Neural cell (in vitro differentiated cells): ENCODE results near the gene FARP1. TPM values are rescaled to one million over a fixed set of nuclear protein-coding genes. Genes with fewer than 3 reads are reported as not detected.

Experiments used
- H2AFZ ChIP-seq: fragments of 200-600, 300-800 bp; sonication (generic), shearing (Covaris generic); 2 replicates; pipeline ENCODE4 v1.6.0; 2014; ENCODE audit warnings: low read depth, mild to moderate bottlenecking, antibody characterized with exemption, low read length, moderate library complexity
- H3F3A ChIP-seq: fragments of 200-600 bp; shearing (Covaris generic); 2 replicates; pipeline ENCODE4 v1.6.1; 2016; ENCODE audit warnings: mild to moderate bottlenecking, moderate library complexity, mixed read lengths, antibody characterized with exemption, low read length; ENCODE audit not compliant: insufficient read depth, poor library complexity, severe bottlenecking
- H3K27ac ChIP-seq: fragments of 200-600, 300-800 bp; sonication (generic), shearing (Covaris generic); 2 replicates; pipeline ENCODE4 v1.5.1; 2014; ENCODE audit warnings: mild to moderate bottlenecking, low read length, moderate library complexity
- H3K27me3 ChIP-seq: fragments of 300-800, 200-600 bp; sonication (generic), shearing (Covaris generic); 2 replicates; pipeline ENCODE4 v1.6.0; 2014; ENCODE audit warnings: mild to moderate bottlenecking, low read depth, low read length, moderate library complexity; ENCODE audit not compliant: insufficient read depth
- H3K36me3 ChIP-seq: fragments of 300-800, 200-600 bp; sonication (generic), shearing (Covaris generic); 2 replicates; pipeline ENCODE4 v1.5.1; 2014; ENCODE audit warnings: mild to moderate bottlenecking, antibody characterized with exemption, low read length, moderate library complexity; ENCODE audit not compliant: insufficient read depth
- H3K4me2 ChIP-seq: fragments of 300-800, 200-600 bp; sonication (generic), shearing (Covaris generic); 2 replicates; pipeline ENCODE4 v1.6.0; 2014; ENCODE audit warnings: mild to moderate bottlenecking, low read length
- H3K4me3 ChIP-seq: fragments of 300-800, 200-600 bp; sonication (generic), shearing (Covaris generic); 2 replicates; pipeline ENCODE4 v1.5.1; 2014; ENCODE audit warnings: mild to moderate bottlenecking, low read length, moderate library complexity
- H3K79me2 ChIP-seq: fragments of 200-600 bp; shearing (Covaris generic); replicated peaks from 2 replicates; pipeline ENCODE4 v1.6.0; 2014; ENCODE audit warnings: mild to moderate bottlenecking, low read length, moderate library complexity; ENCODE audit not compliant: insufficient read depth
- H3K9ac ChIP-seq: fragments of 300-800, 200-600 bp; sonication (generic), shearing (Covaris generic); 2 replicates; pipeline ENCODE4 v1.6.1; 2016; ENCODE audit warnings: mild to moderate bottlenecking, low read length, mixed read lengths
- H3K9me2 ChIP-seq: fragments of 200-600 bp; shearing (Covaris generic); 2 replicates; pipeline ENCODE4 v1.6.1; 2016; ENCODE audit warnings: mild to moderate bottlenecking, low read length, mixed read lengths; ENCODE audit not compliant: insufficient read depth
- H3K9me3 ChIP-seq: fragments of 200-600, 300-800 bp; sonication (generic), shearing (Covaris generic); 2 replicates; pipeline ENCODE4 v1.6.1; 2016; ENCODE audit warnings: mild to moderate bottlenecking, mixed run types, low read length, moderate library complexity, mixed read lengths
- H4K20me1 ChIP-seq: fragments of 200-600 bp; shearing (Covaris generic); 2 replicates; pipeline ENCODE4 v1.6.1; 2016; ENCODE audit warnings: mild to moderate bottlenecking, mixed run types; ENCODE audit not compliant: insufficient read depth
- EP300 ChIP-seq: fragments of 450-650 bp; conservative IDR thresholded peaks from 2 replicates; pipeline ENCODE4 v1.6.1; 2014; ENCODE audit warnings: antibody characterized with exemption, mild to moderate bottlenecking, moderate library complexity; ENCODE audit not compliant: poor library complexity, severe bottlenecking
- EZH2 ChIP-seq: fragments of 200-600, 300-800 bp; shearing (Covaris generic), sonication (generic); IDR thresholded peaks from 2 replicates; pipeline ENCODE4 v1.6.1; 2014; ENCODE audit warnings: antibody characterized with exemption, low read length, borderline replicate concordance, mild to moderate bottlenecking; ENCODE audit not compliant: insufficient read depth, poor library complexity, severe bottlenecking
- MXI1 ChIP-seq: fragments of 450-650 bp; conservative IDR thresholded peaks from 2 replicates; pipeline ENCODE4 v1.6.1; 2014; ENCODE audit warnings: antibody characterized with exemption, mild to moderate bottlenecking; ENCODE audit not compliant: poor library complexity, severe bottlenecking
- POLR2AphosphoS5 ChIP-seq: IDR thresholded peaks from 2 replicates; pipeline ENCODE4 v1.6.1; 2012
- RAD21 ChIP-seq: fragments of 450-650 bp; conservative IDR thresholded peaks from 2 replicates; pipeline ENCODE4 v1.6.1; 2014; ENCODE audit warnings: antibody characterized with exemption, mild to moderate bottlenecking, moderate library complexity
- SMC3 ChIP-seq: fragments of 450-650 bp; conservative IDR thresholded peaks from 2 replicates; pipeline ENCODE4 v1.6.1; 2014; ENCODE audit warnings: antibody characterized with exemption, mild to moderate bottlenecking, moderate library complexity; ENCODE audit not compliant: poor library complexity
- TAF1 ChIP-seq: IDR thresholded peaks from 2 replicates; pipeline ENCODE4 v1.6.1; 2012; ENCODE audit warnings: low read depth
- polyA plus RNA-seq: library from polyadenylated mRNA; depleted of rRNA; stranded (reverse); fragments of >200 nt; gene quantifications from 2 replicates; pipeline ENCODE4 v1.2.3, GENCODE V29; 2014
- TF ChIP-seq, protein P1 (sequence below): fragments of 450-650 bp; IDR thresholded peaks from 2 replicates; pipeline ENCODE4 v1.5.1; 2014; ENCODE audit warnings: antibody characterized with exemption, mild to moderate bottlenecking, moderate library complexity; ENCODE audit not compliant: poor library complexity, severe bottlenecking
- TF ChIP-seq, protein P2 (sequence below): IDR thresholded peaks from 2 replicates; pipeline ENCODE4 v1.6.1; 2012; ENCODE audit warnings: borderline replicate concordance

The FARP1 gene
- polyA plus RNA-seq, 1 donor from 2014 or later = 19.7 TPM

DNA sequence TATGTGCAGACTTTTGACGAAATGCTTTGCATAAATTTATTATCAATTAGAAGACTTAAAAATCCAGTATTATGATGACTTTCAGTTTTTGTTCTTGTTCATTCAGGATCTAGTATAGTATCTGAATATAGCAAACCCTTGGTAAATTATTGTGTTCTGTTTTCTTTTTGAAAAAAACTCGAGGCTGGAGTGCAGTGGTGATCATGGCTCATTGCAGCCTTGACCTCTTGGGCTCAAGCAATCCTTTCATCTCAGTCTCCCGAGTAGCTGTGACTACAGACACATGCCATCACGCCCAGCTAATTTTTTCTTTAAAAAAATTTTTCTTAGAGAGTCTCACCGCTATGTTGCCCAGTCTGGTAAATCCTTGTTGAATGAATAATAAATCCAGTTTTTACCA, 4.6 kb downstream of the FARP1 start:
- Histone ChIP-seq H2AFZ (no peak overlapping the region), H3F3A (peaks cover 7% of the 10 kb centered on the region), H3K9ac (no peak overlapping the region), H3K27me3 (no peaks in the 10 kb centered on the region), H4K20me1 (no peaks in the 10 kb centered on the region), H3K4me2 (no peak overlapping the region), H3K27ac (no peak overlapping the region), H3K9me2 (no peaks in the 10 kb centered on the region), H3K9me3 (no peaks in the 10 kb centered on the region), H3K79me2 (peaks cover 80% of the 10 kb centered on the region), H3K36me3 (no peaks in the 10 kb centered on the region), H3K4me3 (no peak overlapping the region)
- TF ChIP-seq POLR2AphosphoS5 (no peak), RAD21 (no peak)
- TF ChIP-seq, protein P1, sequence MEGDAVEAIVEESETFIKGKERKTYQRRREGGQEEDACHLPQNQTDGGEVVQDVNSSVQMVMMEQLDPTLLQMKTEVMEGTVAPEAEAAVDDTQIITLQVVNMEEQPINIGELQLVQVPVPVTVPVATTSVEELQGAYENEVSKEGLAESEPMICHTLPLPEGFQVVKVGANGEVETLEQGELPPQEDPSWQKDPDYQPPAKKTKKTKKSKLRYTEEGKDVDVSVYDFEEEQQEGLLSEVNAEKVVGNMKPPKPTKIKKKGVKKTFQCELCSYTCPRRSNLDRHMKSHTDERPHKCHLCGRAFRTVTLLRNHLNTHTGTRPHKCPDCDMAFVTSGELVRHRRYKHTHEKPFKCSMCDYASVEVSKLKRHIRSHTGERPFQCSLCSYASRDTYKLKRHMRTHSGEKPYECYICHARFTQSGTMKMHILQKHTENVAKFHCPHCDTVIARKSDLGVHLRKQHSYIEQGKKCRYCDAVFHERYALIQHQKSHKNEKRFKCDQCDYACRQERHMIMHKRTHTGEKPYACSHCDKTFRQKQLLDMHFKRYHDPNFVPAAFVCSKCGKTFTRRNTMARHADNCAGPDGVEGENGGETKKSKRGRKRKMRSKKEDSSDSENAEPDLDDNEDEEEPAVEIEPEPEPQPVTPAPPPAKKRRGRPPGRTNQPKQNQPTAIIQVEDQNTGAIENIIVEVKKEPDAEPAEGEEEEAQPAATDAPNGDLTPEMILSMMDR = no peak

DNA sequence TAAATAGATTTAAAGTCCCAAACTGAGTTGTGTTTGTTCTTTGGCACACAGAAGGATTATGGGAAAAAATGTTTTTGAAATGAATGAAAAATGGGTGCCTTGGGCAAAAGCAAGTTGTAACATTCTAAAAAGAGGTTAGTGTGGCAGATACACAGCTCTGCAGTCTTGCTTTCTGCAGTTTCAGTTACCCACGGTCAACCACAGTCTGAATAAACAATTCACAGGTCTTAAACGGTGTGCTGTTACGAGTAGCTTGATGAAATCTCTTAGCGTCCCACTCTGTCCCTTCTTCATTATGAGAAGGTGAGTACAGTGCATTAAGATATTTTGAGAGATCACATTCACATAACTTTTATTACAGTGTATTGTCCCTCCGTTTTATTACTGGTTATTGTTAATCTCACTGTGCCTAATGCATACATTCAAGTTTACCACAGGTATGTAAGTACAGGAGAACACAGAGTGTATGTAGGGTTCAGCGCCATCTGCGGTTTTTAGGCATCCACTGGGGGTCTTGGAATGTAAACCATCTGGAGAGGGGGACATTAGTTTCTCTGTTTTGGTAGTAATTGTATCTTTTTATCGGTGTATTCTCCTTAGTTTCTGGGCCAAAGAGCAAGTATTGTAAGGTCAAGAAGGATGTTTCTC, 8.1 kb downstream of the FARP1 start:
- Histone ChIP-seq H3K4me2 (no peak overlapping the region), H3K9ac (no peak overlapping the region), H3F3A (no peaks in the 10 kb centered on the region), H3K36me3 (no peaks in the 10 kb centered on the region), H3K27ac (no peak overlapping the region), H3K9me3 (no peaks in the 10 kb centered on the region), H3K4me3 (no peak overlapping the region), H4K20me1 (no peaks in the 10 kb centered on the region), H3K79me2 (peaks cover 81% of the 10 kb centered on the region), H3K27me3 (no peaks in the 10 kb centered on the region), H3K9me2 (no peaks in the 10 kb centered on the region), H2AFZ (no peak overlapping the region)
- TF ChIP-seq POLR2AphosphoS5 (no peak), TAF1 (no peak), MXI1 (no peak), EP300 (no peak), RAD21 (no peak), EZH2 (no peak), SMC3 (no peak)
- TF ChIP-seq, protein P2, sequence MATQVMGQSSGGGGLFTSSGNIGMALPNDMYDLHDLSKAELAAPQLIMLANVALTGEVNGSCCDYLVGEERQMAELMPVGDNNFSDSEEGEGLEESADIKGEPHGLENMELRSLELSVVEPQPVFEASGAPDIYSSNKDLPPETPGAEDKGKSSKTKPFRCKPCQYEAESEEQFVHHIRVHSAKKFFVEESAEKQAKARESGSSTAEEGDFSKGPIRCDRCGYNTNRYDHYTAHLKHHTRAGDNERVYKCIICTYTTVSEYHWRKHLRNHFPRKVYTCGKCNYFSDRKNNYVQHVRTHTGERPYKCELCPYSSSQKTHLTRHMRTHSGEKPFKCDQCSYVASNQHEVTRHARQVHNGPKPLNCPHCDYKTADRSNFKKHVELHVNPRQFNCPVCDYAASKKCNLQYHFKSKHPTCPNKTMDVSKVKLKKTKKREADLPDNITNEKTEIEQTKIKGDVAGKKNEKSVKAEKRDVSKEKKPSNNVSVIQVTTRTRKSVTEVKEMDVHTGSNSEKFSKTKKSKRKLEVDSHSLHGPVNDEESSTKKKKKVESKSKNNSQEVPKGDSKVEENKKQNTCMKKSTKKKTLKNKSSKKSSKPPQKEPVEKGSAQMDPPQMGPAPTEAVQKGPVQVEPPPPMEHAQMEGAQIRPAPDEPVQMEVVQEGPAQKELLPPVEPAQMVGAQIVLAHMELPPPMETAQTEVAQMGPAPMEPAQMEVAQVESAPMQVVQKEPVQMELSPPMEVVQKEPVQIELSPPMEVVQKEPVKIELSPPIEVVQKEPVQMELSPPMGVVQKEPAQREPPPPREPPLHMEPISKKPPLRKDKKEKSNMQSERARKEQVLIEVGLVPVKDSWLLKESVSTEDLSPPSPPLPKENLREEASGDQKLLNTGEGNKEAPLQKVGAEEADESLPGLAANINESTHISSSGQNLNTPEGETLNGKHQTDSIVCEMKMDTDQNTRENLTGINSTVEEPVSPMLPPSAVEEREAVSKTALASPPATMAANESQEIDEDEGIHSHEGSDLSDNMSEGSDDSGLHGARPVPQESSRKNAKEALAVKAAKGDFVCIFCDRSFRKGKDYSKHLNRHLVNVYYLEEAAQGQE = no peak
- TF ChIP-seq, protein P1 = no peak
